ENCODE measurements around the gene ACVR2B.

DNA sequence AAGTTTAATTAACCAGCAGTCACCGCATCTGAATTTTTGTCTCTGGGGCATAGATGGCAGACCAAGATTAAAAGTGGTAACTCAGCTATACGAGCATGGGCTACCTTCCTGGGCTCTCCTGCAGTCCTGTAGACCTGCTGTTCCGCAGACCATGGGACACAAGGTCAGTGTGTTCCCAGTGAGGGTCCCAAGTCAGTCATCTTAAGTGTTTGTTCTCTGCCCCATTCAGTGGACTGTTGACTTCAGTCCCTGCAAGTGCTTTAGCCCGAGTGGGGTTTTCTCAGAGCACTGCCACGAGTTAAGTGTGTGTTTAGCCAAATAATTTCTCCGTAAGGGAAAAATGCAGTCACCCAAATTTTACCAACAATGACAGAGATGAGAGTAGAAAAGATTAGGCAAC lies 37.5 kb downstream of the ACVR2B start:
- TF ChIP-seq, protein P1, sequence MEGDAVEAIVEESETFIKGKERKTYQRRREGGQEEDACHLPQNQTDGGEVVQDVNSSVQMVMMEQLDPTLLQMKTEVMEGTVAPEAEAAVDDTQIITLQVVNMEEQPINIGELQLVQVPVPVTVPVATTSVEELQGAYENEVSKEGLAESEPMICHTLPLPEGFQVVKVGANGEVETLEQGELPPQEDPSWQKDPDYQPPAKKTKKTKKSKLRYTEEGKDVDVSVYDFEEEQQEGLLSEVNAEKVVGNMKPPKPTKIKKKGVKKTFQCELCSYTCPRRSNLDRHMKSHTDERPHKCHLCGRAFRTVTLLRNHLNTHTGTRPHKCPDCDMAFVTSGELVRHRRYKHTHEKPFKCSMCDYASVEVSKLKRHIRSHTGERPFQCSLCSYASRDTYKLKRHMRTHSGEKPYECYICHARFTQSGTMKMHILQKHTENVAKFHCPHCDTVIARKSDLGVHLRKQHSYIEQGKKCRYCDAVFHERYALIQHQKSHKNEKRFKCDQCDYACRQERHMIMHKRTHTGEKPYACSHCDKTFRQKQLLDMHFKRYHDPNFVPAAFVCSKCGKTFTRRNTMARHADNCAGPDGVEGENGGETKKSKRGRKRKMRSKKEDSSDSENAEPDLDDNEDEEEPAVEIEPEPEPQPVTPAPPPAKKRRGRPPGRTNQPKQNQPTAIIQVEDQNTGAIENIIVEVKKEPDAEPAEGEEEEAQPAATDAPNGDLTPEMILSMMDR (IDR thresholded peaks at IDR 0.05) = no peak
- no peak for TF ChIP-seq POLR2AphosphoS5 (IDR thresholded peaks at IDR 0.05; ENCODE audit: low read depth, low read length)
- TF ChIP-seq TCF7L2 (IDR thresholded peaks at IDR 0.05; ENCODE audit: low read depth, low read length) = no peak
- TF ChIP-seq SIN3A (IDR thresholded peaks at IDR 0.05; ENCODE audit: borderline replicate concordance, insufficient read depth, low read depth, low read length) = no peak
- TF ChIP-seq, protein P2, sequence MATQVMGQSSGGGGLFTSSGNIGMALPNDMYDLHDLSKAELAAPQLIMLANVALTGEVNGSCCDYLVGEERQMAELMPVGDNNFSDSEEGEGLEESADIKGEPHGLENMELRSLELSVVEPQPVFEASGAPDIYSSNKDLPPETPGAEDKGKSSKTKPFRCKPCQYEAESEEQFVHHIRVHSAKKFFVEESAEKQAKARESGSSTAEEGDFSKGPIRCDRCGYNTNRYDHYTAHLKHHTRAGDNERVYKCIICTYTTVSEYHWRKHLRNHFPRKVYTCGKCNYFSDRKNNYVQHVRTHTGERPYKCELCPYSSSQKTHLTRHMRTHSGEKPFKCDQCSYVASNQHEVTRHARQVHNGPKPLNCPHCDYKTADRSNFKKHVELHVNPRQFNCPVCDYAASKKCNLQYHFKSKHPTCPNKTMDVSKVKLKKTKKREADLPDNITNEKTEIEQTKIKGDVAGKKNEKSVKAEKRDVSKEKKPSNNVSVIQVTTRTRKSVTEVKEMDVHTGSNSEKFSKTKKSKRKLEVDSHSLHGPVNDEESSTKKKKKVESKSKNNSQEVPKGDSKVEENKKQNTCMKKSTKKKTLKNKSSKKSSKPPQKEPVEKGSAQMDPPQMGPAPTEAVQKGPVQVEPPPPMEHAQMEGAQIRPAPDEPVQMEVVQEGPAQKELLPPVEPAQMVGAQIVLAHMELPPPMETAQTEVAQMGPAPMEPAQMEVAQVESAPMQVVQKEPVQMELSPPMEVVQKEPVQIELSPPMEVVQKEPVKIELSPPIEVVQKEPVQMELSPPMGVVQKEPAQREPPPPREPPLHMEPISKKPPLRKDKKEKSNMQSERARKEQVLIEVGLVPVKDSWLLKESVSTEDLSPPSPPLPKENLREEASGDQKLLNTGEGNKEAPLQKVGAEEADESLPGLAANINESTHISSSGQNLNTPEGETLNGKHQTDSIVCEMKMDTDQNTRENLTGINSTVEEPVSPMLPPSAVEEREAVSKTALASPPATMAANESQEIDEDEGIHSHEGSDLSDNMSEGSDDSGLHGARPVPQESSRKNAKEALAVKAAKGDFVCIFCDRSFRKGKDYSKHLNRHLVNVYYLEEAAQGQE (IDR thresholded peaks at IDR 0.05; ENCODE audit: insufficient read depth in 1 of 2, low read depth in 2 of 2, low read length in 1 of 2) = no peak
